CD4-positive, alpha-beta T cell (primary cell): Measurements from ENCODE around the gene CAMTA1. TPM values are rescaled to one million over a fixed set of nuclear protein-coding genes. Genes with fewer than 3 reads are reported as not detected.
"Not testable (repeated sequence)": the region's sequence is repeated elsewhere in the genome, so short reads cannot be mapped to it uniquely, and the experiment has no call there.

Experiments used
- ATAC-seq: fragments of 200-7000 bp; cut with Tn5 transposase; one replicate; pipeline ENCODE4 v1.10.0; 2022; ENCODE audit warnings: mild to moderate bottlenecking; ENCODE audit not compliant: poor library complexity
- CTCF ChIA-PET: fragments of 350-600 bp; sonication (Branson Sonifier 250); formaldehyde crosslinking; loops from one replicate; lab custom pipeline; 2021; ENCODE audit warnings: antibody characterized with exemption, inconsistent platforms; lab: Charles Lee
- POLR2A ChIA-PET: fragments of 350-600 bp; sonication (Branson Sonifier 250); formaldehyde crosslinking; loops from one replicate; lab custom pipeline; 2021; ENCODE audit warnings: antibody characterized with exemption, inconsistent platforms; lab: Charles Lee
- DNase-seq, 14 experiments: peaks; one replicate each; pipeline ENCODE4 v3.0.0-alpha.2; 2013 to 2020; ENCODE audit warnings: mixed read lengths in 2 of 14
- H3K27ac ChIP-seq, 2 donors: one replicate each; pipeline versions ENCODE4 v1.5.1 to v1.7.0; 2013; ENCODE audit warnings: low read length in 2 of 2, low read depth in 1 of 2, mild to moderate bottlenecking in 1 of 2
- H3K27me3 ChIP-seq, 2 experiments: 1 replicate in 1 of 2; 2 replicates in 1 of 2; pipeline versions ENCODE4 v1.6.1 to v1.7.0; 2013; ENCODE audit warnings: low read length in 2 of 2, control low read depth in 1 of 2, mild to moderate bottlenecking in 1 of 2, moderate library complexity in 1 of 2; ENCODE audit not compliant: insufficient read depth in 2 of 2, control insufficient read depth in 1 of 2
- H3K36me3 ChIP-seq: one replicate; pipeline ENCODE4 v1.6.1; 2013; ENCODE audit warnings: low read length, control low read depth; ENCODE audit not compliant: insufficient read depth
- H3K4me1 ChIP-seq: one replicate; pipeline ENCODE4 v1.6.1; 2013; ENCODE audit warnings: low read length, control low read depth; ENCODE audit not compliant: insufficient read depth
- H3K4me3 ChIP-seq: one replicate; pipeline ENCODE4 v1.5.1; 2013; ENCODE audit warnings: mild to moderate bottlenecking, low read length, moderate library complexity
- H3K9me3 ChIP-seq, 2 experiments: 1 replicate in 1 of 2; 2 replicates in 1 of 2; pipeline versions ENCODE4 v1.6.1 to v1.7.0; 2013; ENCODE audit warnings: low read length in 2 of 2, mild to moderate bottlenecking in 2 of 2, control low read depth in 1 of 2, moderate library complexity in 1 of 2; ENCODE audit not compliant: control insufficient read depth in 1 of 2, insufficient read depth in 1 of 2
- H3K27ac Mint-ChIP-seq: one replicate; pipeline ENCODE4 v1.8.0; 2020; ENCODE audit warnings: mixed read lengths
- H3K27me3 Mint-ChIP-seq: one replicate; pipeline ENCODE4 v1.8.0; 2021; ENCODE audit warnings: mixed read lengths
- H3K36me3 Mint-ChIP-seq: one replicate; pipeline ENCODE4 v1.8.0; 2021; ENCODE audit warnings: low read depth, mixed read lengths
- H3K4me1 Mint-ChIP-seq: one replicate; pipeline ENCODE4 v1.8.0; 2021; ENCODE audit warnings: low read depth, mixed read lengths
- H3K4me3 Mint-ChIP-seq: one replicate; pipeline ENCODE4 v1.8.0; 2020; ENCODE audit warnings: mild to moderate bottlenecking, mixed read lengths
- H3K9me3 Mint-ChIP-seq: one replicate; pipeline ENCODE4 v1.8.0; 2020; ENCODE audit warnings: mixed read lengths
- intact Hi-C, 2 experiments: fragments of 100-400 bp; cut with DNase I in 1 of 2; cut with micrococcal nuclease in 1 of 2; formaldehyde crosslinking; loops; one replicate each; pipeline versions ENCODE4 v1.15.1 to v1.9.0; 2023 to 2025; cut with DNase I, micrococcal nuclease
- total RNA-seq, 174 experiments: library from RNA in 2 of 174; stranded (reverse) in 2 of 174; gene quantifications; one replicate each; pipeline ENCODE4 v1.2.3 and lab custom pipeline; 2021 to 2026
- TF ChIP-seq, protein P1 (sequence below): fragments of 200-600 bp; IDR thresholded peaks from one replicate; pipeline ENCODE4 v1.8.0; 2022; ENCODE audit warnings: antibody characterized with exemption, mild to moderate bottlenecking

Gene CAMTA1
- total RNA-seq, 2 experiments from 2014 or later, result 38.6 to 39.3 TPM

DNA sequence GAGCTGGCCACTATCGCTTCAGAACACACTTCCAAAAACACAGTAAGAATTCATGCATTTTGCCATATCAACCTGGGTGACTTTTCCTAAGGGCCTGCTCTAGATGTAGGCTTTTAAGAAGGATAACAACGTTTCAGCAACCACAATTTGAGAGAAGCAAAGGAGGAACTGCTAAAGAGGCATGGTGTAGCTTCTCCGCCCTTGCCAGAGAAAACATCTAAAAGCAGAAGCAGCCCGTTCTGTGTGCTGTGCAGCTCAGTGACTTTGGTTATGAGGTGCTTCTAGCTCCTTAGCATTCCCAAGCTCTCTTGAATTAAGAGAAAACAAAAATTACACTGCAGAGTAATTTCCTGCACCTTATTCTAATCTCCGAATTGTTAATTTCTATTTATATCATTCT, 1001.5 kb downstream of the CAMTA1 start:
- H3K27ac Mint-ChIP-seq, result peak overlapping the region; percentile 54

DNA sequence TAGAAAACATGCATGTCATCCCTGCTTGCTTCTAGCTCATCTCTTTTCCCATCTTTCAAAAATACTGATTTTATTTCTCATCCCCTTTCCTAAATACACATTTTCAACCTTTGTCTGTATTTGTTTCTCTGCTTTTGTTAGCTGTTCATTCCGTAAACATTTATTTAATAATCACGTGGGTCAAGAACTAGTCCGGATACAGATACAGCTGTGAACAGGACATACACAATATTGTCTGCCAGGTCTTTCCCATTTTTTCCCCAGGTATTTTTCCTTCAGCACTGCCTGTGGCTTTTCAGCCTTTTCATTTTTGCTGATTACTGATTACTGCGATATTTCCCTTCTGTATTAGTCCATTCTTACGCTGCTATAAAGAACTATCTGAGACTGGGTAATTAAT, 1004.6 kb downstream of the CAMTA1 start:
- Histone ChIP-seq H3K4me1 (peaks cover 4% of the 10 kb centered on the region), H3K36me3 (peaks cover 22% of the 10 kb centered on the region), H3K9me3 (peaks cover 10 to 13% of the 10 kb centered on the region in 2 experiments), H3K27ac (no peak overlapping the region), H3K27me3 (no peaks in the 10 kb centered on the region), H3K4me3 (no peak overlapping the region)
- H3K9me3 Mint-ChIP-seq, result peaks cover 6% of the 10 kb centered on the region
- ATAC-seq (no peak), DNase-seq (no peak)
- peaks cover 78% of the 10 kb centered on the region for H3K36me3 Mint-ChIP-seq
- intact Hi-C loops, result loop anchor here in 1 of 2 experiments (10.0 kb wide), 3 partner anchors 165 to 1085 kb away; partner anchors contain the start of genes ENO1 and RERE
- CTCF ChIA-PET, result no interaction called here
- H3K4me1 Mint-ChIP-seq, result peaks cover 17% of the 10 kb centered on the region
- TF ChIP-seq, protein P1, sequence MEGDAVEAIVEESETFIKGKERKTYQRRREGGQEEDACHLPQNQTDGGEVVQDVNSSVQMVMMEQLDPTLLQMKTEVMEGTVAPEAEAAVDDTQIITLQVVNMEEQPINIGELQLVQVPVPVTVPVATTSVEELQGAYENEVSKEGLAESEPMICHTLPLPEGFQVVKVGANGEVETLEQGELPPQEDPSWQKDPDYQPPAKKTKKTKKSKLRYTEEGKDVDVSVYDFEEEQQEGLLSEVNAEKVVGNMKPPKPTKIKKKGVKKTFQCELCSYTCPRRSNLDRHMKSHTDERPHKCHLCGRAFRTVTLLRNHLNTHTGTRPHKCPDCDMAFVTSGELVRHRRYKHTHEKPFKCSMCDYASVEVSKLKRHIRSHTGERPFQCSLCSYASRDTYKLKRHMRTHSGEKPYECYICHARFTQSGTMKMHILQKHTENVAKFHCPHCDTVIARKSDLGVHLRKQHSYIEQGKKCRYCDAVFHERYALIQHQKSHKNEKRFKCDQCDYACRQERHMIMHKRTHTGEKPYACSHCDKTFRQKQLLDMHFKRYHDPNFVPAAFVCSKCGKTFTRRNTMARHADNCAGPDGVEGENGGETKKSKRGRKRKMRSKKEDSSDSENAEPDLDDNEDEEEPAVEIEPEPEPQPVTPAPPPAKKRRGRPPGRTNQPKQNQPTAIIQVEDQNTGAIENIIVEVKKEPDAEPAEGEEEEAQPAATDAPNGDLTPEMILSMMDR, result no peak
- H3K4me3 Mint-ChIP-seq, result no peak overlapping the region
- POLR2A ChIA-PET, result no interaction called here
- H3K27ac Mint-ChIP-seq, result no peak overlapping the region
- H3K27me3 Mint-ChIP-seq, result no peaks in the 10 kb centered on the region

More for the DNA sequence above, 1001.5 kb downstream of the CAMTA1 start:
- no peak overlapping the region for H3K4me3 ChIP-seq
- ATAC-seq (no peak), DNase-seq (no peak)
- H3K4me1 ChIP-seq, result peaks cover 25% of the 10 kb centered on the region
- Mint-ChIP-seq H3K4me3 (no peak overlapping the region), H3K27me3 (no peaks in the 10 kb centered on the region), H3K36me3 (peaks cover 59% of the 10 kb centered on the region), H3K9me3 (peaks cover 5% of the 10 kb centered on the region), H3K4me1 (peaks cover 30% of the 10 kb centered on the region)
- ChIA-PET CTCF (interaction anchor here (0.7 kb wide), 1 partner anchor 34 kb away, joined by 3 read pairs; no protein-coding TSS in a partner anchor), POLR2A (no interaction called here)
- peaks cover 22% of the 10 kb centered on the region for H3K36me3 ChIP-seq
- no peaks in the 10 kb centered on the region for H3K27me3 ChIP-seq
- H3K9me3 ChIP-seq, result peaks cover 13 to 14% of the 10 kb centered on the region in 2 experiments
- TF ChIP-seq, protein P1, result no peak
- intact Hi-C loops, result loop anchor here in 1 of 2 experiments (10.0 kb wide), 3 partner anchors 168 to 1088 kb away; partner anchors contain the start of genes ENO1 and RERE
- H3K27ac ChIP-seq, result no peak overlapping the region

DNA sequence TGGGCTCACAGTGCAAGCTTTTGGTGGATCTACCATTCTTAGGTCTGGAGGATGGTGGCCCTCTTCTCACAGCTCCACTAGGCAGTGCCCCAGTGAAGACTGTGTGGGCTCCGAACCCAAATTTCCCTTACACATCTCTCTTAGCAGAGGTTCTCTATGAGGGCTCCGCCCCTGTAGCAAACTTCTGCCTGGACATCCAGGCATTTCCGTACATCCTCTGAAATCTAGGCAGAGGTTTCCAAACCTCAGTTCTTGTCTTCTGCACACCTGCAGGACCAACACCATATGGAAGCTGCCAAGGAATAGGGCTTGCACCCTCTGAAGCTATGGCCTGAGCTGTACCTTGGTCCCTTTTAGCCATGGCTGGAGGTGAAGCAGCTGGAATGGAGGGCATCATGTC, 1005.8 kb downstream of the CAMTA1 start:
- H3K36me3 Mint-ChIP-seq, result peaks cover 81% of the 10 kb centered on the region

DNA sequence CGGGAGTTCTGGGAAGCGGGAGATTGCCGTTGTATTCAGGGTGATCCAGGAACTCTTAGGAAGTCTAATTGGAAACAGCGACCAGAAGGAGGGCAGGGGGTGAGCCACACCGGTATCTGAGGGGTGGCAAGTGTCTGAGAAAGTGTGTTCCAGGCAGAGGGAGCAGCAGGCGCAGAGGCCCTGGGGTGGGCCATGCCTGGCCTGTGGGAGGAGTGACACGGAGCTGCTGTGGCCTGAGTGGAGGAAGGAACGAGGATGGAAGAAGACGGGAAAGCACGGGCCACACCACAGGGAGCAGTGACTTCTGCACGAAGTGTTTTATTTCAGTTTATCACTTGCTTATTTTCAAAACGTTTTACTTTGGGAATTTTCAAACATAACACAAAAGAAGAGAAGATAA, 1010.2 kb downstream of the CAMTA1 start:
- H3K27me3 ChIP-seq, result no peaks in the 10 kb centered on the region
- DNase-seq, result no peak
- no peak overlapping the region for H3K27ac ChIP-seq
- peaks cover 11% of the 10 kb centered on the region for H3K36me3 ChIP-seq
- H3K4me1 ChIP-seq, result no peaks in the 10 kb centered on the region
- Mint-ChIP-seq H3K36me3 (peaks cover 61% of the 10 kb centered on the region), H3K9me3 (peaks cover 5% of the 10 kb centered on the region), H3K27me3 (no peaks in the 10 kb centered on the region), H3K27ac (no peak overlapping the region), H3K4me1 (no peaks in the 10 kb centered on the region), H3K4me3 (no peak overlapping the region)
- TF ChIP-seq, protein P1, result no peak
- H3K4me3 ChIP-seq, result no peak overlapping the region
- ATAC-seq, result no peak
- ChIA-PET CTCF (no interaction called here), POLR2A (no interaction called here)
- intact Hi-C loops, result no loop called here
- peaks cover 9 to 10% of the 10 kb centered on the region in 2 experiments for H3K9me3 ChIP-seq

More for the DNA sequence above, 1005.8 kb downstream of the CAMTA1 start:
- intact Hi-C loops, DNase-seq, H3K27ac Mint-ChIP-seq, ATAC-seq, H3K27ac ChIP-seq, H3K4me1 Mint-ChIP-seq, H3K4me3 Mint-ChIP-seq, H3K4me1 ChIP-seq, H3K9me3 Mint-ChIP-seq, POLR2A ChIA-PET, H3K4me3 ChIP-seq, CTCF ChIA-PET, H3K27me3 Mint-ChIP-seq, H3K27me3 ChIP-seq: not testable (repeated sequence)
- Histone ChIP-seq H3K36me3 (peaks cover 22% of the 10 kb centered on the region), H3K9me3 (peaks cover 9 to 13% of the 10 kb centered on the region in 2 experiments)
